WTC11 (cell line): ENCODE measurements around the gene FOLR1. TPM values are rescaled to one million over a fixed set of nuclear protein-coding genes. Genes with fewer than 3 reads are reported as not detected.

Source experiments
- ATAC-seq: fragments of 200-7000 bp; cut with Tn5 transposase; 2 replicates; pipeline ENCODE4 v1.10.0; 2021; ENCODE audit warnings: mild to moderate bottlenecking, moderate library complexity
- CTCF ChIA-PET: fragments of 300-600 bp; sonication (Branson Sonifier 250); formaldehyde crosslinking; loops from one replicate; lab custom pipeline; 2021; ENCODE audit warnings: antibody characterized with exemption; lab: Charles Lee
- POLR2A ChIA-PET: fragments of 350-600 bp; sonication (Branson Sonifier 250); formaldehyde crosslinking; loops from one replicate; lab custom pipeline; 2021; ENCODE audit warnings: antibody characterized with exemption; lab: Charles Lee
- DNase-seq: peaks from one replicate; pipeline ENCODE4 v3.0.0; 2021; ENCODE audit warnings: low spot score
- H3K27ac Mint-ChIP-seq: 2 replicates; pipeline ENCODE4 v1.8.0; 2021; ENCODE audit warnings: mixed read lengths
- H3K27me3 Mint-ChIP-seq: 2 replicates; pipeline ENCODE4 v1.8.0; 2021; ENCODE audit warnings: low read depth, mild to moderate bottlenecking, moderate library complexity, mixed read lengths
- H3K36me3 Mint-ChIP-seq: 2 replicates; pipeline ENCODE4 v1.8.0; 2021; ENCODE audit warnings: mixed read lengths
- H3K4me1 Mint-ChIP-seq: 2 replicates; pipeline ENCODE4 v1.8.0; 2022; ENCODE audit warnings: mixed read lengths
- H3K4me3 Mint-ChIP-seq: 2 replicates; pipeline ENCODE4 v1.8.0; 2021; ENCODE audit warnings: mild to moderate bottlenecking, moderate library complexity, mixed read lengths
- H3K9me3 Mint-ChIP-seq: 2 replicates; pipeline ENCODE4 v1.8.0; 2021; ENCODE audit warnings: mixed read lengths
- ATF1 ChIP-seq: sonication (generic); formaldehyde crosslinking; IDR thresholded peaks from 2 replicates; pipeline ENCODE4 v1.8.1; 2023; ENCODE audit warnings: mild to moderate bottlenecking, moderate library complexity, missing genetic modification reagents
- E2F1 ChIP-seq: sonication (generic); formaldehyde crosslinking; IDR thresholded peaks from 2 replicates; pipeline ENCODE4 v1.8.0; 2022; ENCODE audit warnings: mild to moderate bottlenecking, missing genetic modification reagents
- GRHL2 ChIP-seq: fragments of 250-450 bp; sonication (Bioruptor Pico); IDR thresholded peaks from 2 replicates; pipeline ENCODE4 v1.8.0; 2022; ENCODE audit warnings: mild to moderate bottlenecking, moderate library complexity; ENCODE audit not compliant: insufficient replicate concordance, severe bottlenecking
- NFYB ChIP-seq: sonication (generic); formaldehyde crosslinking; conservative IDR thresholded peaks from 2 replicates; pipeline ENCODE4 v1.8.0; 2022; ENCODE audit warnings: low read depth, missing genetic modification reagents
- NR2C2 ChIP-seq: sonication (generic); formaldehyde crosslinking; IDR thresholded peaks from 2 replicates; pipeline ENCODE4 v1.8.0; 2022; ENCODE audit warnings: mild to moderate bottlenecking, missing genetic modification reagents
- NR3C1 ChIP-seq: sonication (generic); formaldehyde crosslinking; conservative IDR thresholded peaks from 2 replicates; pipeline ENCODE4 v1.8.1; 2023; ENCODE audit warnings: low read depth, mild to moderate bottlenecking, missing genetic modification reagents
- OVOL2 ChIP-seq: fragments of 250-450 bp; sonication (Bioruptor Pico); IDR thresholded peaks from 2 replicates; pipeline ENCODE4 v1.9.0; 2021; ENCODE audit warnings: mild to moderate bottlenecking, borderline replicate concordance
- TEAD1 ChIP-seq: sonication (generic); formaldehyde crosslinking; IDR thresholded peaks from 2 replicates; pipeline ENCODE4 v1.8.0; 2022; ENCODE audit warnings: mild to moderate bottlenecking, missing genetic modification reagents
- ZNF219 ChIP-seq: sonication (generic); formaldehyde crosslinking; IDR thresholded peaks from 2 replicates; pipeline ENCODE4 v1.8.0; 2023; ENCODE audit warnings: missing genetic modification reagents, mild to moderate bottlenecking, borderline replicate concordance
- ZNF281 ChIP-seq: sonication (generic); formaldehyde crosslinking; IDR thresholded peaks from 2 replicates; pipeline ENCODE4 v1.8.0; 2023; ENCODE audit warnings: mild to moderate bottlenecking, missing genetic modification reagents
- ZNF317 ChIP-seq: sonication (generic); formaldehyde crosslinking; IDR thresholded peaks from 2 replicates; pipeline ENCODE4 v1.8.1; 2023; ENCODE audit warnings: low read depth, mild to moderate bottlenecking, moderate library complexity, missing genetic modification reagents, borderline replicate concordance
- ZNF396 ChIP-seq: fragments of 250-450 bp; sonication (Bioruptor Pico); IDR thresholded peaks from 2 replicates; pipeline ENCODE4 v1.8.0; 2021; ENCODE audit warnings: mild to moderate bottlenecking, moderate library complexity, borderline replicate concordance
- ZNF416 ChIP-seq: fragments of 250-450 bp; sonication (Bioruptor Pico); IDR thresholded peaks from 2 replicates; pipeline ENCODE4 v1.9.0; 2021; ENCODE audit warnings: mild to moderate bottlenecking, inconsistent platforms
- ZNF425 ChIP-seq: fragments of 250-450 bp; sonication (Bioruptor Pico); conservative IDR thresholded peaks from 2 replicates; pipeline ENCODE4 v1.9.0; 2021; ENCODE audit warnings: mild to moderate bottlenecking
- ZNF671 ChIP-seq: fragments of 250-450 bp; sonication (Bioruptor Pico); IDR thresholded peaks from 2 replicates; pipeline ENCODE4 v1.8.0; 2021; ENCODE audit warnings: mild to moderate bottlenecking
- total RNA-seq: library from RNA; stranded (reverse); gene quantifications from 3 replicates; pipeline ENCODE4 v1.2.3, GENCODE V29; 2021
- TF ChIP-seq, protein P1 (sequence below): fragments of 250-450 bp; sonication (Bioruptor Pico); IDR thresholded peaks from 2 replicates; pipeline ENCODE4 v1.9.0; 2021; ENCODE audit warnings: mild to moderate bottlenecking
- TF ChIP-seq, protein P2 (sequence below): sonication (generic); formaldehyde crosslinking; IDR thresholded peaks from 2 replicates; pipeline ENCODE4 v1.8.1; 2023; ENCODE audit warnings: mild to moderate bottlenecking, missing genetic modification reagents, moderate library complexity

Gene FOLR1
- total RNA-seq, 1 experiment from 2014 or later = 0.35 TPM

DNA sequence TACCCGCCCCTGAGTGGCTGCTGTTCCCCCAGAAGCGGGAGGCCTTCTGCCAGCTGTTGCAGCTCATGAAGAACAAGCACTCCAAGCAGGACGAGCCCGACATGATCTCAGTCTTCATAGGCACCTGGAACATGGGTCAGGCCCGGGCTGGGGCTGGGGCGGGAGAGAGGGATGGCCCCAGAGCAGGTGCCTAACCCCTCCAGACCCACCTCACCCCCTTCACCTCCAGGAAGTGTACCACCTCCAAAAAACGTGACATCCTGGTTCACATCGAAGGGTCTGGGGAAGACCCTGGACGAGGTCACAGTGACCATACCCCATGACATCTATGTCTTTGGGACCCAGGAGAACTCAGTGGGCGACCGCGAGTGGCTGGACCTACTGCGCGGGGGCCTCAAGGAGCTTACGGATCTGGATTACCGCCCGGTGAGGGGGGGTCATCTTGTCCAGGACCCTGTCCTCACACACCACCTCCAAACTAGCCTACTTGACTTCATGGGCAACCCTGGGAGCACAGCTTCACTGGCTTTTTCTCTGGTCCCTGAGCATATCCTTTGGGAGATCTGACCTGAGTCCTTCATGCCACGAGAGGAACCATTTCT lies 38.9 kb downstream of the FOLR1 start:
- Mint-ChIP-seq H3K4me3 (no peak overlapping the region), H3K4me1 (peaks cover 8% of the 10 kb centered on the region), H3K27me3 (no peaks in the 10 kb centered on the region), H3K36me3 (peaks cover 51% of the 10 kb centered on the region), H3K27ac (no peak overlapping the region), H3K9me3 (no peaks in the 10 kb centered on the region)
- TF ChIP-seq ZNF425 (CRISPR knock-in tag) = no peak
- TF ChIP-seq, protein P1, sequence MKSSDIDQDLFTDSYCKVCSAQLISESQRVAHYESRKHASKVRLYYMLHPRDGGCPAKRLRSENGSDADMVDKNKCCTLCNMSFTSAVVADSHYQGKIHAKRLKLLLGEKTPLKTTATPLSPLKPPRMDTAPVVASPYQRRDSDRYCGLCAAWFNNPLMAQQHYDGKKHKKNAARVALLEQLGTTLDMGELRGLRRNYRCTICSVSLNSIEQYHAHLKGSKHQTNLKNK (CRISPR knock-in tag) = no peak
- TF ChIP-seq NFYB = no peak
- no peak for TF ChIP-seq NR2C2
- no peak for TF ChIP-seq ZNF396 (CRISPR knock-in tag)
- no peak for TF ChIP-seq ZNF317 (CRISPR knock-in tag)
- no peak for TF ChIP-seq ZNF671 (CRISPR knock-in tag)
- no peak for TF ChIP-seq TEAD1 (CRISPR knock-in tag)
- ATAC-seq (no peak), DNase-seq (no peak)
- ChIA-PET POLR2A (no interaction called here), CTCF (no interaction called here)

DNA sequence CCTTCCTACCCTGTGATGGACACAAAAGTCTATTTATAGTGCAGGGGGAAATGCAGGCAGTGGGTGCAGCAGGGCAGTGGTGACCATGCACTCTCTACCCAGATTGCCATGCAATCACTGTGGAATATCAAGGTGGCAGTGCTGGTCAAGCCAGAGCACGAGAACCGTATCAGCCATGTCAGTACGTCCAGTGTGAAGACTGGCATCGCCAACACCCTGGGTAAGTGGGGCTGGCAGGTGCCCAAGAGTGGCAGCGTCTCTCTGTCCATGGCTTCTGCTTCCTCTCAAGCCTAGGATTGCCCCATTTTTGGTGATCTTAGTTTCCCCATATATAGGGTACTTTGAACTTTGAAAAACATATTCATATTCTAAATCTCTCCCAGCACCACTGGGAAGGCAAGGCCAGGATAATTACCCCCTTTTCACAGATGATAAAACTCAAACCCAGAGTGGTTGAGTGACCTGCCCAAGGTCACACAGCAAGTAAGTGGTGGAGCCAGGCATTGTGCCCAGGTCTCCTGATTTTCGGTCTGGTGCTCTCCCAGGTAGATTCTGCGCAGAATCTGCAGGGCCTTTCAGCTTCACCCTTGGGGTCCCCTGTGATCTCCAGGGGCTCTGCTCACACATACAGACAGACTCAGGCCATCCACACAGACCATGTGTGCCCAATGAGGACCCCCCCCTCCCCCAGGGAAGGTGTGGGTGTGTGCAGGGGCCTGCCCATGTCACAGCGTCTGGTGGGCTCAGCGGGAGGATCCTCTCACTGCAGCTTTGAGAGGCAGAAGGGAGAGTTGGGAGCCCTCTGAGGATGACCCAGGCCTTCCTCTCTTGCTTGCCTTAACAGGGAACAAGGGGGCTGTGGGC lies 39.7 kb downstream of the FOLR1 start:
- ATAC-seq (no peak), DNase-seq (no peak)
- Mint-ChIP-seq H3K27me3 (no peaks in the 10 kb centered on the region), H3K27ac (no peak overlapping the region), H3K9me3 (no peaks in the 10 kb centered on the region), H3K36me3 (peaks cover 53% of the 10 kb centered on the region), H3K4me1 (peaks cover under 1% of the 10 kb centered on the region), H3K4me3 (no peak overlapping the region)
- ChIA-PET POLR2A (no interaction called here), CTCF (no interaction called here)
- TF ChIP-seq ATF1 (CRISPR knock-in tag) = no peak
- TF ChIP-seq OVOL2 (CRISPR knock-in tag) = no peak
- no peak for TF ChIP-seq GRHL2
- TF ChIP-seq ZNF317 (CRISPR knock-in tag) = no peak
- no peak for TF ChIP-seq ZNF281 (CRISPR knock-in tag)
- TF ChIP-seq ZNF219 (CRISPR knock-in tag) = no peak
- no peak for TF ChIP-seq ZNF416 (CRISPR knock-in tag)
- no peak for TF ChIP-seq E2F1 (CRISPR knock-in tag)
- TF ChIP-seq NR3C1 (CRISPR knock-in tag) = no peak
- TF ChIP-seq, protein P2, sequence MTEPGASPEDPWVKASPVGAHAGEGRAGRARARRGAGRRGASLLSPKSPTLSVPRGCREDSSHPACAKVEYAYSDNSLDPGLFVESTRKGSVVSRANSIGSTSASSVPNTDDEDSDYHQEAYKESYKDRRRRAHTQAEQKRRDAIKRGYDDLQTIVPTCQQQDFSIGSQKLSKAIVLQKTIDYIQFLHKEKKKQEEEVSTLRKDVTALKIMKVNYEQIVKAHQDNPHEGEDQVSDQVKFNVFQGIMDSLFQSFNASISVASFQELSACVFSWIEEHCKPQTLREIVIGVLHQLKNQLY (CRISPR knock-in tag) = no peak
